Trophoblast cell (in vitro differentiated cells and primary cell): ENCODE measurements around the gene EEF1AKMT3.

Source experiments
- DNase-seq, 2 donors: peaks; one replicate each; pipeline ENCODE4 v3.0.0-alpha.2; 2016
- H2AFZ ChIP-seq: 2 replicates; pipeline ENCODE4 v1.6.1; 2013; ENCODE audit warnings: low read length, moderate library complexity, mild to moderate bottlenecking; ENCODE audit not compliant: insufficient read depth, poor library complexity
- H2AK5ac ChIP-seq: 2 replicates; pipeline ENCODE4 v1.6.1; 2013; ENCODE audit warnings: mild to moderate bottlenecking, low read length
- H2BK120ac ChIP-seq: 2 replicates; pipeline ENCODE4 v1.6.1; 2013; ENCODE audit warnings: low read length, mild to moderate bottlenecking, moderate library complexity; ENCODE audit not compliant: insufficient read depth, poor library complexity
- H2BK12ac ChIP-seq: 2 replicates; pipeline ENCODE4 v1.6.1; 2013; ENCODE audit warnings: mild to moderate bottlenecking, low read length, moderate library complexity
- H2BK5ac ChIP-seq: 2 replicates; pipeline ENCODE4 v1.6.1; 2013; ENCODE audit warnings: low read length, low read depth, moderate library complexity, mild to moderate bottlenecking; ENCODE audit not compliant: poor library complexity
- H3K14ac ChIP-seq: 2 replicates; pipeline ENCODE4 v1.6.1; 2013; ENCODE audit warnings: mild to moderate bottlenecking, low read length
- H3K18ac ChIP-seq: 2 replicates; pipeline ENCODE4 v1.6.1; 2013; ENCODE audit warnings: mild to moderate bottlenecking, low read length
- H3K23ac ChIP-seq: 2 replicates; pipeline ENCODE4 v1.6.1; 2013; ENCODE audit warnings: low read length
- H3K27ac ChIP-seq: 2 replicates; pipeline ENCODE4 v1.5.1; 2013; ENCODE audit warnings: low read depth, mild to moderate bottlenecking, inconsistent platforms, low read length, moderate library complexity
- H3K27me3 ChIP-seq: 2 replicates; pipeline ENCODE4 v1.6.1; 2013; ENCODE audit warnings: inconsistent platforms, mild to moderate bottlenecking, low read length, moderate library complexity; ENCODE audit not compliant: insufficient read depth
- H3K36me3 ChIP-seq, 2 experiments: 1 replicate in 1 of 2; 2 replicates in 1 of 2; pipeline ENCODE4 v1.6.1; 2013; ENCODE audit warnings: low read length in 2 of 2, mild to moderate bottlenecking in 2 of 2, moderate library complexity in 1 of 2; ENCODE audit not compliant: insufficient read depth in 2 of 2, control insufficient read depth in 1 of 2
- H3K4ac ChIP-seq: 2 replicates; pipeline ENCODE4 v1.6.1; 2013; ENCODE audit warnings: low read depth, mild to moderate bottlenecking, low read length, moderate library complexity
- H3K4me1 ChIP-seq, 2 experiments: 1 replicate in 1 of 2; 2 replicates in 1 of 2; pipeline ENCODE4 v1.6.1; 2013; ENCODE audit warnings: low read length in 2 of 2, mild to moderate bottlenecking in 2 of 2, moderate library complexity in 1 of 2; ENCODE audit not compliant: insufficient read depth in 2 of 2, control insufficient read depth in 1 of 2
- H3K4me2 ChIP-seq: 2 replicates; pipeline ENCODE4 v1.6.1; 2013; ENCODE audit warnings: inconsistent platforms, mild to moderate bottlenecking, low read length, moderate library complexity
- H3K4me3 ChIP-seq: 2 replicates; pipeline ENCODE4 v1.5.1; 2013; ENCODE audit warnings: mild to moderate bottlenecking, low read depth, low read length, inconsistent platforms
- H3K79me1 ChIP-seq: one replicate; pipeline ENCODE4 v1.6.1; 2013; ENCODE audit warnings: low read length
- H3K79me2 ChIP-seq: 2 replicates; pipeline ENCODE4 v1.6.1; 2013; ENCODE audit warnings: low read length, mild to moderate bottlenecking; ENCODE audit not compliant: control insufficient read depth, insufficient read depth, poor library complexity
- H3K9ac ChIP-seq: 2 replicates; pipeline ENCODE4 v1.6.1; 2013; ENCODE audit warnings: mild to moderate bottlenecking, low read length
- H3K9me3 ChIP-seq: 2 replicates; pipeline ENCODE4 v1.6.1; 2013; ENCODE audit warnings: low read depth, mild to moderate bottlenecking, control low read depth, inconsistent platforms, low read length; ENCODE audit not compliant: insufficient read depth
- H4K12ac ChIP-seq: 2 replicates; pipeline ENCODE4 v1.6.1; 2013; ENCODE audit warnings: low read depth, mild to moderate bottlenecking, low read length, moderate library complexity
- H4K8ac ChIP-seq: 2 replicates; pipeline ENCODE4 v1.6.1; 2013; ENCODE audit warnings: low read depth, mild to moderate bottlenecking, low read length, moderate library complexity
- H4K91ac ChIP-seq: one replicate; pipeline ENCODE4 v1.6.1; 2013; ENCODE audit warnings: low read depth, mild to moderate bottlenecking, low read length, moderate library complexity
- WGBS: extraction: QIAGEN DNeasy Blood & Tissue Kit; methylation state at CpG from one replicate; pipeline ENCODE4 v1.1.7; 2013; ENCODE audit warnings: missing lambda C conversion rate; ENCODE audit not compliant: insufficient read length, insufficient coverage; ENCODE audit errors: extremely low coverage; 5-methylcytosine and 5-hydroxymethylcytosine counted together

Gene EEF1AKMT3

GRCh38 chr12:57737467-57738460 lies 34.6 kb upstream of the EEF1AKMT3 start:
- no peak overlapping the region for H2BK120ac ChIP-seq
- no peak overlapping the region for H3K9ac ChIP-seq
- H3K18ac ChIP-seq: no peak overlapping the region
- H3K27me3 ChIP-seq: peaks cover 77% of the 10 kb centered on the region
- no peak overlapping the region for H3K14ac ChIP-seq
- H2BK12ac ChIP-seq: no peak overlapping the region
- no peak overlapping the region for H2BK5ac ChIP-seq
- H3K4me2 ChIP-seq: peak overlapping the region; percentile 62
- H3K79me2 ChIP-seq: no peaks in the 10 kb centered on the region
- H3K4me1 ChIP-seq: peaks cover 0 to 7% of the 10 kb centered on the region in 2 experiments
- no peak overlapping the region for H3K4me3 ChIP-seq
- no peak overlapping the region for H4K12ac ChIP-seq
- no peak for DNase-seq
- H2AFZ ChIP-seq: no peak overlapping the region
- H3K4ac ChIP-seq: no peak overlapping the region
- no peak overlapping the region for H3K23ac ChIP-seq
- WGBS: no CpG with 5 or more reads among the region's 110 CpGs
- H3K36me3 ChIP-seq: no peaks in the 10 kb centered on the region
- no peak overlapping the region for H4K91ac ChIP-seq
- no peaks in the 10 kb centered on the region for H3K79me1 ChIP-seq
- no peak overlapping the region for H4K8ac ChIP-seq
- H2AK5ac ChIP-seq: no peak overlapping the region
- H3K9me3 ChIP-seq: peaks cover 8% of the 10 kb centered on the region
- no peak overlapping the region for H3K27ac ChIP-seq

DNA sequence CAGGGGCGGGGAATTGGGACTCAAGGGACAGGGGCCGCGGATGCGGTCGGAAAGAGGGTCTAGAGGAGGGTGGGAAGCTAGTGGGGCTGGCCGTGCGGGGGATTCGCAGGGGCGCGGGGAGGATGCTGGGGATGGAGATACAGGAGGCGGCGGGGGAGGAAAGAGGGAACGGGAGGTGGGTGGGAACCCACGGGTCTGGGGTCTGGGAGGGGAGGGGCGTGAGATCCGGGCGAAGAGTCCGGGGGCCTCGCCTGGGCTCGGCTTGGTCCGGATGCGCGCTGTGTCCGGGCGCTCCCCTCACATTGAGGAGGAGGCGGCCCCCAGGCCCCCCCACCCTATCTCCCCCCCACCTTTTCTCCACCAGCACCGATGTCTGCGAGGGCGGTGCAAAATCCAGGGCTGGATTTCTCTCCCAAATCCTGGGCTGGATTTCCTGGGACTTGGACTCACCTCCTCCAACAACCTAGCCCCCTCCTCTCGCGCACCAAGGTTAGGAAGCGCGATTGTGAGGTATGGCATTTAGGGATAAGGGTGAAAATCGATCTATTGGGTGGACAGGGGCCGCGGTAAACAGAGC lies 33.7 kb upstream of the EEF1AKMT3 start, which contains the start of gene AGAP2:
AGAP2 (minus strand) TSS at position 82 of the 577 bp plus-strand sequence. CDS start 496 bp downstream, outside the sequence.
- no peak within 1 kb of the TSS for H3K18ac ChIP-seq
- H3K36me3 ChIP-seq: no peaks in the 10 kb centered on the region
- no peak within 1 kb of the TSS for H2AK5ac ChIP-seq
- peaks cover 0 to 7% of the 10 kb centered on the region in 2 experiments for H3K4me1 ChIP-seq
- no peaks in the 10 kb centered on the region for H3K79me1 ChIP-seq
- no peak within 1 kb of the TSS for H3K27ac ChIP-seq
- H2BK120ac ChIP-seq: no peak within 1 kb of the TSS
- H3K23ac ChIP-seq: no peak within 1 kb of the TSS
- H3K27me3 ChIP-seq: peaks cover 77% of the 10 kb centered on the region
- no peak within 1 kb of the TSS for H2AFZ ChIP-seq
- H4K12ac ChIP-seq: no peak within 1 kb of the TSS
- no peaks in the 10 kb centered on the region for H3K79me2 ChIP-seq
- no CpG with 5 or more reads among the region's 36 CpGs for WGBS
- H3K9ac ChIP-seq: no peak within 1 kb of the TSS
- H4K91ac ChIP-seq: no peak within 1 kb of the TSS
- DNase-seq: no peak
- H3K4me3 ChIP-seq: no peak within 1 kb of the TSS
- H3K4me2 ChIP-seq: peak within 1 kb of the TSS; percentile 62
- no peak within 1 kb of the TSS for H3K14ac ChIP-seq
- H2BK12ac ChIP-seq: no peak within 1 kb of the TSS
- peaks cover 8% of the 10 kb centered on the region for H3K9me3 ChIP-seq
- H2BK5ac ChIP-seq: no peak within 1 kb of the TSS
- H3K4ac ChIP-seq: no peak within 1 kb of the TSS
- H4K8ac ChIP-seq: no peak within 1 kb of the TSS

- H3K14ac ChIP-seq: no peak overlapping the region
- H3K27ac ChIP-seq: no peak overlapping the region
- H2BK12ac ChIP-seq: no peak overlapping the region
- no peak overlapping the region for H2AFZ ChIP-seq
- H2BK5ac ChIP-seq: no peak overlapping the region
- peaks cover 8% of the 10 kb centered on the region for H3K9me3 ChIP-seq
- H4K8ac ChIP-seq: no peak overlapping the region
- H3K4me1 ChIP-seq: peaks cover 0 to 7% of the 10 kb centered on the region in 2 experiments
- DNase-seq: no peak
- no peak overlapping the region for H2AK5ac ChIP-seq
- no peak overlapping the region for H3K4me3 ChIP-seq
- no peak overlapping the region for H3K9ac ChIP-seq
- peaks cover 74% of the 10 kb centered on the region for H3K27me3 ChIP-seq
- H4K12ac ChIP-seq: no peak overlapping the region
- no peak overlapping the region for H2BK120ac ChIP-seq
- H3K18ac ChIP-seq: no peak overlapping the region
- no peaks in the 10 kb centered on the region for H3K79me2 ChIP-seq
- no peak overlapping the region for H4K91ac ChIP-seq
- no CpG with 5 or more reads among the region's 7 CpGs for WGBS
- H3K36me3 ChIP-seq: no peaks in the 10 kb centered on the region
- no peak overlapping the region for H3K4ac ChIP-seq
- H3K4me2 ChIP-seq: no peak overlapping the region
- no peaks in the 10 kb centered on the region for H3K79me1 ChIP-seq
- H3K23ac ChIP-seq: no peak overlapping the region
Measured at GRCh38 chr12:57739387-57739786, 33.0 kb upstream of the EEF1AKMT3 start.

- H3K4me3 ChIP-seq: no peak overlapping the region
- peaks cover 8% of the 10 kb centered on the region for H3K9me3 ChIP-seq
- H2AFZ ChIP-seq: no peak overlapping the region
- no peak overlapping the region for H4K12ac ChIP-seq
- no CpG with 5 or more reads among the region's 10 CpGs for WGBS
- no peak overlapping the region for H3K18ac ChIP-seq
- H3K4me1 ChIP-seq: peaks cover 0 to 7% of the 10 kb centered on the region in 2 experiments
- no peak overlapping the region for H3K23ac ChIP-seq
- no peak overlapping the region for H3K14ac ChIP-seq
- H3K27ac ChIP-seq: no peak overlapping the region
- H2BK120ac ChIP-seq: no peak overlapping the region
- H3K4ac ChIP-seq: no peak overlapping the region
- H4K91ac ChIP-seq: no peak overlapping the region
- H2AK5ac ChIP-seq: no peak overlapping the region
- no peak overlapping the region for H2BK5ac ChIP-seq
- H3K27me3 ChIP-seq: peaks cover 68% of the 10 kb centered on the region
- H3K9ac ChIP-seq: no peak overlapping the region
- DNase-seq: no peak
- H4K8ac ChIP-seq: no peak overlapping the region
- H2BK12ac ChIP-seq: no peak overlapping the region
- no peak overlapping the region for H3K4me2 ChIP-seq
- no peaks in the 10 kb centered on the region for H3K36me3 ChIP-seq
- H3K79me1 ChIP-seq: peaks cover 2% of the 10 kb centered on the region
- H3K79me2 ChIP-seq: no peaks in the 10 kb centered on the region
Measured at GRCh38 chr12:57739914-57740538, 32.4 kb upstream of the EEF1AKMT3 start.
